H9 (cell line): Measurements from ENCODE around the gene CPNE8. TPM values are rescaled to one million over a fixed set of nuclear protein-coding genes. Genes with fewer than 3 reads are reported as not detected.

ENCODE experiments used
- DNase-seq: peaks from one replicate; pipeline ENCODE4 v3.0.0-alpha.2; 2017
- H2AFZ ChIP-seq: one replicate; pipeline ENCODE4 v1.6.1; 2013; ENCODE audit warnings: mild to moderate bottlenecking, low read length, control low read depth, moderate library complexity
- H2AK5ac ChIP-seq: 2 replicates; pipeline ENCODE4 v1.6.1; 2013; ENCODE audit warnings: low read length, control low read depth, mixed read lengths; ENCODE audit not compliant: insufficient read length
- H2BK120ac ChIP-seq: one replicate; pipeline ENCODE4 v1.6.1; 2013; ENCODE audit warnings: low read depth, mild to moderate bottlenecking, low read length, control low read depth, inconsistent platforms; ENCODE audit not compliant: poor library complexity, severe bottlenecking
- H2BK12ac ChIP-seq: 2 replicates; pipeline ENCODE4 v1.6.1; 2013; ENCODE audit warnings: low read length, control low read depth, mixed read lengths, low read depth; ENCODE audit not compliant: insufficient read length
- H2BK15ac ChIP-seq: 2 replicates; pipeline ENCODE4 v1.6.1; 2013; ENCODE audit warnings: low read depth, low read length, control low read depth
- H2BK20ac ChIP-seq: one replicate; pipeline ENCODE4 v1.6.1; 2013; ENCODE audit warnings: low read depth, mild to moderate bottlenecking, low read length, control low read depth, inconsistent platforms; ENCODE audit not compliant: poor library complexity, severe bottlenecking
- H2BK5ac ChIP-seq: 2 replicates; pipeline ENCODE4 v1.6.1; 2013; ENCODE audit warnings: low read length, control low read depth, mixed read lengths; ENCODE audit not compliant: insufficient read length
- H3K14ac ChIP-seq: 2 replicates; pipeline ENCODE4 v1.6.1; 2013; ENCODE audit warnings: low read length, control low read depth; ENCODE audit not compliant: insufficient read depth
- H3K18ac ChIP-seq: 2 replicates; pipeline ENCODE4 v1.6.1; 2013; ENCODE audit warnings: low read depth, mild to moderate bottlenecking, mixed read lengths, low read length, control low read depth; ENCODE audit not compliant: insufficient read length
- H3K23ac ChIP-seq: 2 replicates; pipeline ENCODE4 v1.6.1; 2013; ENCODE audit warnings: low read length, control low read depth, mixed read lengths, low read depth; ENCODE audit not compliant: insufficient read length
- H3K23me2 ChIP-seq: 2 replicates; pipeline ENCODE4 v1.6.1; 2013; ENCODE audit warnings: low read depth, mild to moderate bottlenecking, mixed read lengths, low read length, control low read depth; ENCODE audit not compliant: insufficient read length, poor library complexity, severe bottlenecking
- H3K27ac ChIP-seq: 2 replicates; pipeline ENCODE4 v1.5.1; 2013; ENCODE audit warnings: low read length, control low read depth, mixed read lengths, low read depth; ENCODE audit not compliant: insufficient read length
- H3K27me3 ChIP-seq: 2 replicates; pipeline ENCODE4 v1.6.1; 2013; ENCODE audit warnings: low read length, control low read depth, inconsistent platforms; ENCODE audit not compliant: insufficient read depth
- H3K4ac ChIP-seq: 2 replicates; pipeline ENCODE4 v1.6.1; 2013; ENCODE audit warnings: low read depth, mild to moderate bottlenecking, control low read depth, inconsistent platforms, low read length, moderate library complexity
- H3K4me1 ChIP-seq: 2 replicates; pipeline ENCODE4 v1.6.1; 2013; ENCODE audit warnings: low read length, control low read depth, inconsistent platforms; ENCODE audit not compliant: insufficient read depth
- H3K4me2 ChIP-seq: 2 replicates; pipeline ENCODE4 v1.6.1; 2013; ENCODE audit warnings: low read length, control low read depth, mixed read lengths; ENCODE audit not compliant: insufficient read length, insufficient read depth
- H3K56ac ChIP-seq: 2 replicates; pipeline ENCODE4 v1.6.1; 2013; ENCODE audit warnings: low read depth, mild to moderate bottlenecking, mixed read lengths, low read length, control low read depth; ENCODE audit not compliant: insufficient read length
- H3K79me1 ChIP-seq: 2 replicates; pipeline ENCODE4 v1.6.1; 2013; ENCODE audit warnings: low read depth, mild to moderate bottlenecking, moderate library complexity, low read length, control low read depth, inconsistent platforms; ENCODE audit not compliant: insufficient read depth, poor library complexity, severe bottlenecking
- H3K79me2 ChIP-seq: 2 replicates; pipeline ENCODE4 v1.6.1; 2013; ENCODE audit warnings: low read length, control low read depth, inconsistent platforms; ENCODE audit not compliant: insufficient read depth
- H3K9ac ChIP-seq: 2 replicates; pipeline ENCODE4 v1.6.1; 2013; ENCODE audit warnings: low read length, control low read depth, mixed read lengths; ENCODE audit not compliant: insufficient read length; ENCODE audit errors: extremely low read depth
- H3K9me3 ChIP-seq: one replicate; pipeline ENCODE4 v1.6.1; 2013; ENCODE audit warnings: low read depth, low read length, inconsistent platforms; ENCODE audit not compliant: control insufficient read depth
- H3T11ph ChIP-seq: one replicate; pipeline ENCODE4 v1.6.1; 2013; ENCODE audit warnings: mild to moderate bottlenecking, low read length, control low read depth, inconsistent platforms
- H4K20me1 ChIP-seq: one replicate; pipeline ENCODE4 v1.6.1; 2013; ENCODE audit not compliant: control insufficient read depth, insufficient read length, insufficient read depth
- H4K5ac ChIP-seq: 2 replicates; pipeline ENCODE4 v1.6.1; 2013; ENCODE audit warnings: low read depth, mild to moderate bottlenecking, mixed read lengths, low read length, control low read depth; ENCODE audit not compliant: insufficient read length
- H4K8ac ChIP-seq: replicated peaks from 2 replicates; pipeline ENCODE4 v1.6.1; 2013; ENCODE audit warnings: low read length, control low read depth, mixed read lengths, low read depth; ENCODE audit not compliant: insufficient read length
- H4K91ac ChIP-seq: 2 replicates; pipeline ENCODE4 v1.6.1; 2013; ENCODE audit warnings: low read depth, mild to moderate bottlenecking, moderate library complexity, mixed read lengths, low read length, control low read depth; ENCODE audit not compliant: insufficient read length
- H3K27ac Mint-ChIP-seq, 3 experiments: 2 replicates in 2 of 3; 3 replicates in 1 of 3; pipeline ENCODE4 v1.8.0; 2020 to 2021; ENCODE audit warnings: mixed read lengths in 3 of 3, mild to moderate bottlenecking in 1 of 3, moderate library complexity in 1 of 3
- H3K27me3 Mint-ChIP-seq: 2 replicates; pipeline ENCODE4 v1.8.0; 2021; ENCODE audit warnings: low read depth, mild to moderate bottlenecking, moderate library complexity, mixed read lengths
- H3K36me3 Mint-ChIP-seq, 3 experiments: 2 replicates in 2 of 3; 3 replicates in 1 of 3; pipeline ENCODE4 v1.8.0; 2020 to 2021; ENCODE audit warnings: low read depth in 3 of 3, mixed read lengths in 3 of 3; ENCODE audit not compliant: insufficient read depth in 1 of 3
- H3K4me1 Mint-ChIP-seq, 2 experiments: 2 replicates each; pipeline ENCODE4 v1.8.0; 2020; ENCODE audit warnings: mixed read lengths in 2 of 2
- H3K4me3 Mint-ChIP-seq, 2 experiments: 2 replicates in 1 of 2; 3 replicates in 1 of 2; pipeline ENCODE4 v1.8.0; 2020 to 2021; ENCODE audit warnings: mild to moderate bottlenecking in 2 of 2, mixed read lengths in 2 of 2, moderate library complexity in 1 of 2
- H3K9me3 Mint-ChIP-seq, 2 experiments: 2 replicates in 1 of 2; 3 replicates in 1 of 2; pipeline ENCODE4 v1.8.0; 2020; ENCODE audit warnings: mild to moderate bottlenecking in 2 of 2, mixed read lengths in 2 of 2, moderate library complexity in 1 of 2
- WGBS: extraction: QIAGEN DNeasy Blood & Tissue Kit; methylation state at CpG from one replicate; pipeline ENCODE4 v1.1.7; 2013; ENCODE audit warnings: missing lambda C conversion rate, low lambda C conversion rate, mixed read lengths; ENCODE audit not compliant: insufficient read length; ENCODE audit errors: extremely low coverage; 5-methylcytosine and 5-hydroxymethylcytosine counted together
- total RNA-seq: library from RNA; stranded (reverse); gene quantifications from 2 replicates; pipeline ENCODE4 v1.2.1, GENCODE V29; 2021
- TF ChIP-seq, protein P1 (sequence below): fragments of 200-600 bp; sonication (generic); conservative IDR thresholded peaks from 3 replicates; pipeline ENCODE4 v1.8.0; 2021; ENCODE audit warnings: antibody characterized with exemption, mild to moderate bottlenecking

Gene CPNE8
- total RNA-seq, 1 experiment from 2014 or later, result 1.9 TPM

GRCh38 chr12:38614171-38614570 lies 291.2 kb downstream of the CPNE8 start:
- no peak overlapping the region for H3K56ac ChIP-seq
- no peak overlapping the region for H2BK12ac ChIP-seq
- H3K4me2 ChIP-seq, result no peak overlapping the region
- H4K91ac ChIP-seq, result no peak overlapping the region
- Mint-ChIP-seq H3K9me3 (no peaks in the 10 kb centered on the region), H3K4me1 (peaks cover 8 to 13% of the 10 kb centered on the region in 2 experiments), H3K27ac (no peak overlapping the region; a peak in 1 of 7 replicates), H3K27me3 (no peaks in the 10 kb centered on the region), H3K4me3 (no peak overlapping the region; a peak in 1 of 5 replicates), H3K36me3 (no peaks in the 10 kb centered on the region)
- no peak overlapping the region for H3K4ac ChIP-seq
- H3K9me3 ChIP-seq, result no peaks in the 10 kb centered on the region
- H3K4me1 ChIP-seq, result no peaks in the 10 kb centered on the region; the same call in 1 of the 2 replicates
- TF ChIP-seq, protein P1, sequence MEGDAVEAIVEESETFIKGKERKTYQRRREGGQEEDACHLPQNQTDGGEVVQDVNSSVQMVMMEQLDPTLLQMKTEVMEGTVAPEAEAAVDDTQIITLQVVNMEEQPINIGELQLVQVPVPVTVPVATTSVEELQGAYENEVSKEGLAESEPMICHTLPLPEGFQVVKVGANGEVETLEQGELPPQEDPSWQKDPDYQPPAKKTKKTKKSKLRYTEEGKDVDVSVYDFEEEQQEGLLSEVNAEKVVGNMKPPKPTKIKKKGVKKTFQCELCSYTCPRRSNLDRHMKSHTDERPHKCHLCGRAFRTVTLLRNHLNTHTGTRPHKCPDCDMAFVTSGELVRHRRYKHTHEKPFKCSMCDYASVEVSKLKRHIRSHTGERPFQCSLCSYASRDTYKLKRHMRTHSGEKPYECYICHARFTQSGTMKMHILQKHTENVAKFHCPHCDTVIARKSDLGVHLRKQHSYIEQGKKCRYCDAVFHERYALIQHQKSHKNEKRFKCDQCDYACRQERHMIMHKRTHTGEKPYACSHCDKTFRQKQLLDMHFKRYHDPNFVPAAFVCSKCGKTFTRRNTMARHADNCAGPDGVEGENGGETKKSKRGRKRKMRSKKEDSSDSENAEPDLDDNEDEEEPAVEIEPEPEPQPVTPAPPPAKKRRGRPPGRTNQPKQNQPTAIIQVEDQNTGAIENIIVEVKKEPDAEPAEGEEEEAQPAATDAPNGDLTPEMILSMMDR, result no peak
- no peak overlapping the region for H3K27ac ChIP-seq
- no peak for DNase-seq
- H3K79me2 ChIP-seq, result no peaks in the 10 kb centered on the region
- H3K23me2 ChIP-seq, result no peaks in the 10 kb centered on the region
- H3K9ac ChIP-seq, result no peak overlapping the region
- no peak overlapping the region for H2BK15ac ChIP-seq
- no peak overlapping the region for H3K18ac ChIP-seq
- no peak overlapping the region for H2AFZ ChIP-seq
- WGBS, result no CpG with 5 or more reads among the region's 2 CpGs
- H4K20me1 ChIP-seq, result no peaks in the 10 kb centered on the region
- H3K79me1 ChIP-seq, result no peaks in the 10 kb centered on the region
- H3K23ac ChIP-seq, result no peak overlapping the region
- H2BK20ac ChIP-seq, result no peak overlapping the region
- no peak overlapping the region for H2AK5ac ChIP-seq
- H2BK120ac ChIP-seq, result no peak overlapping the region
- H3K27me3 ChIP-seq, result no peaks in the 10 kb centered on the region
- no peak overlapping the region for H4K5ac ChIP-seq
- no peak overlapping the region for H3K14ac ChIP-seq
- H3T11ph ChIP-seq, result no peak overlapping the region
- H2BK5ac ChIP-seq, result no peak overlapping the region
- no peak overlapping the region for H4K8ac ChIP-seq
